Measurements from ENCODE around the gene HACD3.
A peak's percentile ranks its signal among the peaks of the same experiment; 100 is the strongest.
"Not testable (repeated sequence)": the region's sequence is repeated elsewhere in the genome, so short reads cannot be mapped to it uniquely, and the experiment has no call there.

HACD3 gene

GRCh38 chr15:65525622-65526021 is 4.6 kb upstream of the HACD3 start:
- no peaks in the 10 kb centered on the region for H3K27me3 ChIP-seq (ENCODE audit: insufficient read depth, low read length)
- H3K27ac ChIP-seq (ENCODE audit: low read length), result no peak overlapping the region
- no peak overlapping the region; the same call in 1 of the 2 replicates for H3K9ac ChIP-seq (ENCODE audit: low read depth, low read length)

GRCh38 chr15:65528461-65529060 is 1.7 kb upstream of the HACD3 start:
- Histone ChIP-seq H3K36me3 (ENCODE audit: insufficient read depth, low read depth, low read length) (no peaks in the 10 kb centered on the region), H3K9me3 (ENCODE audit: insufficient read depth, low read depth, low read length) (no peaks in the 10 kb centered on the region), H3K27ac (ENCODE audit: low read length) (no peak overlapping the region), H3K4me3 (ENCODE audit: low read length) (no peak overlapping the region), H3K27me3 (ENCODE audit: insufficient read depth, low read length) (no peaks in the 10 kb centered on the region), H3K4me1 (ENCODE audit: insufficient read depth, low read length) (peaks cover 15% of the 10 kb centered on the region), H3K9ac (ENCODE audit: low read depth, low read length) (no peak overlapping the region)

More at GRCh38 chr15:65525622-65526021, 4.6 kb upstream of the HACD3 start:
- H3K4me3 ChIP-seq (ENCODE audit: low read length), result no peak overlapping the region
- H3K4me1 ChIP-seq (ENCODE audit: insufficient read depth, low read length), result no peaks in the 10 kb centered on the region
- no peaks in the 10 kb centered on the region for H3K36me3 ChIP-seq (ENCODE audit: insufficient read depth, low read depth, low read length)
- H3K9me3 ChIP-seq (ENCODE audit: insufficient read depth, low read depth, low read length), result no peaks in the 10 kb centered on the region

GRCh38 chr15:65529762-65530317 is 423 bp upstream of the HACD3 start:
- Histone ChIP-seq H3K4me1 (ENCODE audit: insufficient read depth, low read length) (peaks cover 15% of the 10 kb centered on the region), H3K4me3 (ENCODE audit: low read length) (peak overlapping the region; percentile 96), H3K36me3 (ENCODE audit: insufficient read depth, low read depth, low read length) (peaks cover 5% of the 10 kb centered on the region; the same call in 1 of the 2 replicates), H3K9ac (ENCODE audit: low read depth, low read length) (peak overlapping the region; percentile 99), H3K27ac (ENCODE audit: low read length) (no peak overlapping the region), H3K9me3 (ENCODE audit: insufficient read depth, low read depth, low read length) (no peaks in the 10 kb centered on the region), H3K27me3 (ENCODE audit: insufficient read depth, low read length) (no peaks in the 10 kb centered on the region)

- peaks cover 15% of the 10 kb centered on the region for H3K4me1 ChIP-seq (ENCODE audit: insufficient read depth, low read length)
- no peak overlapping the region for H3K27ac ChIP-seq (ENCODE audit: low read length)
- peaks cover 20% of the 10 kb centered on the region for H3K36me3 ChIP-seq (ENCODE audit: insufficient read depth, low read depth, low read length)
- H3K27me3 ChIP-seq (ENCODE audit: insufficient read depth, low read length), result no peaks in the 10 kb centered on the region
- H3K9ac ChIP-seq (ENCODE audit: low read depth, low read length), result peak overlapping the region; percentile 10; the same call in 1 of the 2 replicates
- peak overlapping the region; percentile 49; the same call in 1 of the 2 replicates for H3K4me3 ChIP-seq (ENCODE audit: low read length)
- no peaks in the 10 kb centered on the region for H3K9me3 ChIP-seq (ENCODE audit: insufficient read depth, low read depth, low read length)
Observed at GRCh38 chr15:65532738-65533051, 2.4 kb downstream of the HACD3 start.

GRCh38 chr15:65533057-65533756 is 2.9 kb downstream of the HACD3 start:
- peak overlapping the region; percentile 10; the same call in 1 of the 2 replicates for H3K9ac ChIP-seq (ENCODE audit: low read depth, low read length)
- H3K4me1 ChIP-seq (ENCODE audit: insufficient read depth, low read length), result peaks cover 15% of the 10 kb centered on the region
- no peaks in the 10 kb centered on the region for H3K27me3 ChIP-seq (ENCODE audit: insufficient read depth, low read length)
- no peaks in the 10 kb centered on the region for H3K9me3 ChIP-seq (ENCODE audit: insufficient read depth, low read depth, low read length)
- H3K36me3 ChIP-seq (ENCODE audit: insufficient read depth, low read depth, low read length), result peaks cover 20% of the 10 kb centered on the region
- H3K4me3 ChIP-seq (ENCODE audit: low read length), result peak overlapping the region; percentile 49; the same call in 1 of the 2 replicates
- no peak overlapping the region for H3K27ac ChIP-seq (ENCODE audit: low read length)

- H3K9me3 ChIP-seq (ENCODE audit: insufficient read depth, low read depth, low read length), result no peaks in the 10 kb centered on the region
- H3K4me3 ChIP-seq (ENCODE audit: low read length), result no peak overlapping the region
- H3K9ac ChIP-seq (ENCODE audit: low read depth, low read length), result no peak overlapping the region
- peaks cover 20% of the 10 kb centered on the region for H3K36me3 ChIP-seq (ENCODE audit: insufficient read depth, low read depth, low read length)
- no peak overlapping the region for H3K27ac ChIP-seq (ENCODE audit: low read length)
- peaks cover 15% of the 10 kb centered on the region for H3K4me1 ChIP-seq (ENCODE audit: insufficient read depth, low read length)
- no peaks in the 10 kb centered on the region for H3K27me3 ChIP-seq (ENCODE audit: insufficient read depth, low read length)
Observed at GRCh38 chr15:65535192-65535591, 4.9 kb downstream of the HACD3 start.

GRCh38 chr15:65540314-65540713 is 10.1 kb downstream of the HACD3 start:
- Histone ChIP-seq H3K27ac (ENCODE audit: low read length) (no peak overlapping the region), H3K9ac (ENCODE audit: low read depth, low read length) (no peak overlapping the region), H3K9me3 (ENCODE audit: insufficient read depth, low read depth, low read length) (no peaks in the 10 kb centered on the region), H3K4me3 (ENCODE audit: low read length) (no peak overlapping the region), H3K36me3 (ENCODE audit: insufficient read depth, low read depth, low read length) (peaks cover 17% of the 10 kb centered on the region), H3K27me3 (ENCODE audit: insufficient read depth, low read length) (no peaks in the 10 kb centered on the region), H3K4me1 (ENCODE audit: insufficient read depth, low read length) (no peaks in the 10 kb centered on the region)

- Histone ChIP-seq H3K4me3 (ENCODE audit: low read length) (no peak overlapping the region), H3K9me3 (ENCODE audit: insufficient read depth, low read depth, low read length) (no peaks in the 10 kb centered on the region), H3K27ac (ENCODE audit: low read length) (no peak overlapping the region), H3K36me3 (ENCODE audit: insufficient read depth, low read depth, low read length) (peaks cover 8% of the 10 kb centered on the region; the same call in 1 of the 2 replicates), H3K9ac (ENCODE audit: low read depth, low read length) (no peak overlapping the region), H3K27me3 (ENCODE audit: insufficient read depth, low read length) (no peaks in the 10 kb centered on the region), H3K4me1 (ENCODE audit: insufficient read depth, low read length) (no peaks in the 10 kb centered on the region)
Observed at GRCh38 chr15:65541231-65541820, 11.1 kb downstream of the HACD3 start.

- no peak overlapping the region for H3K9ac ChIP-seq (ENCODE audit: low read depth, low read length)
- peaks cover 10% of the 10 kb centered on the region for H3K4me1 ChIP-seq (ENCODE audit: insufficient read depth, low read length)
- H3K27me3 ChIP-seq (ENCODE audit: insufficient read depth, low read length), result no peaks in the 10 kb centered on the region
- peaks cover 14% of the 10 kb centered on the region; the same call in 1 of the 2 replicates for H3K36me3 ChIP-seq (ENCODE audit: insufficient read depth, low read depth, low read length)
- no peak overlapping the region for H3K27ac ChIP-seq (ENCODE audit: low read length)
- H3K9me3 ChIP-seq (ENCODE audit: insufficient read depth, low read depth, low read length), result no peaks in the 10 kb centered on the region
- no peak overlapping the region for H3K4me3 ChIP-seq (ENCODE audit: low read length)
Observed at GRCh38 chr15:65547841-65548240, 17.6 kb downstream of the HACD3 start.

- H3K4me3 ChIP-seq (ENCODE audit: low read length); H3K9me3 ChIP-seq (ENCODE audit: insufficient read depth, low read depth, low read length); H3K27ac ChIP-seq (ENCODE audit: low read length); H3K27me3 ChIP-seq (ENCODE audit: insufficient read depth, low read length); H3K9ac ChIP-seq (ENCODE audit: low read depth, low read length): not testable (repeated sequence)
- H3K36me3 ChIP-seq (ENCODE audit: insufficient read depth, low read depth, low read length), result peaks cover 21% of the 10 kb centered on the region
- H3K4me1 ChIP-seq (ENCODE audit: insufficient read depth, low read length), result peaks cover 10% of the 10 kb centered on the region
Observed at GRCh38 chr15:65549288-65549687, 19.0 kb downstream of the HACD3 start.

- Histone ChIP-seq H3K9me3 (ENCODE audit: insufficient read depth, low read depth, low read length) (no peaks in the 10 kb centered on the region), H3K27me3 (ENCODE audit: insufficient read depth, low read length) (no peaks in the 10 kb centered on the region), H3K4me1 (ENCODE audit: insufficient read depth, low read length) (peaks cover 10% of the 10 kb centered on the region), H3K9ac (ENCODE audit: low read depth, low read length) (no peak overlapping the region), H3K27ac (ENCODE audit: low read length) (no peak overlapping the region), H3K4me3 (ENCODE audit: low read length) (no peak overlapping the region), H3K36me3 (ENCODE audit: insufficient read depth, low read depth, low read length) (peaks cover 33% of the 10 kb centered on the region)
Observed at GRCh38 chr15:65550681-65551098, 20.4 kb downstream of the HACD3 start.

Measured in iPS-20b (cell line).